OCI-LY1 (cell line): ENCODE results near the gene CARD8.

Experiments
- EZH2 ChIP-seq: fragments of 200-600 bp; sonication (generic), shearing (Covaris generic); IDR thresholded peaks from 2 replicates; pipeline ENCODE4 v1.8.0; 2017; ENCODE audit warnings: borderline replicate concordance, mixed run types, mild to moderate bottlenecking, antibody characterized with exemption, low read length, moderate library complexity, mixed read lengths
- TF ChIP-seq, protein P1 (sequence below): fragments of 200-600 bp; sonication (generic), shearing (Covaris generic); IDR thresholded peaks from 2 replicates; pipeline ENCODE4 v1.5.1; 2017; ENCODE audit warnings: mild to moderate bottlenecking, antibody characterized with exemption, low read length, moderate library complexity, mixed read lengths

DNA sequence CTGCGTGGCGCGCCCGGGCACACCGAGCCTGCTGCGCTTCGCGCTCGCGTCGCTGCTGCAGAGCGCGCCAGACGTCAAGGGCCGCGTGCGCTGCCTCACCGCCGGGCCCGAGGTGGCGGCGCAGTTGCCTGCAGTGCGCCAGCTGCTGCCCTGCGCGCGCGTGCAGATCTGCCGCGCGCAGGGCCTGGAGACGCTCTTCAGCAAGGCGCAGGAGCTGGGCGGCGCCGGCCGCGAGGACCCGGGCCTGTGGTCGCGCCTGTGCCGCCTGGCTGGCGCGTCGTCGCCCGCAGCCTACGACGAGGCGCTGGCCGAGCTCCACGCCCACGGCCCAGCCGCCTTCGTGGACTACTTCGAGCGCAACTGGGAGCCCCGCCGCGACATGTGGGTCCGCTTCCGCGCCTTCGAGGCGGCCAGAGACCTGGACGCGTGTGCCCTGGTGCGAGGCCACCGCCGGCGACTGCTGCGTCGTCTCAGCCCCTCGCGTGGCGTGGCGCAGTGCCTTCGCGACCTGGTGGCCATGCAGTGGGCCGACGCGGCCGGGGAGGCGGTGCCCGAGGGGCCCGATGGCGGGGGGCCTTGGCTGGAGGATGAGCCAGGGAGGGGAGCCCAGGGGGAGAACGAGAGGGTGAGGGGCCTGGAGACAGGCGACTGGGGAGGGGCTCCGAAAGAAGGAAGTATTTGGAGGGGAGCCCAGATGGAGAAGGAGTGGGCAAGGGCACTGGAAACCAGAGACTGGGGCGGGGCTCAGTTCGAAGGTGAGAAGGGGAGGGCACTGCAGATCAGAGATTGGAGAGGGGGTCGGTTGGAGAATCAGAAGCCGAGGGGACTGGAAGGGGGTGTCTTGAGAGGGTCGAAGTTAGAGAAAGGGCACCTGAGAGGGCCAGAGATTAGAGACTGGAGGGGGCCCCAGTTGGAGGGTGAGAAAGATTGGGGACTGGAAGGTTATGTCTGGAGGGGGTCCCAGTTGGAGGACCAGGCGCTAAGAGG lies 60.6 kb downstream of the CARD8 start:
- TF ChIP-seq, protein P1, sequence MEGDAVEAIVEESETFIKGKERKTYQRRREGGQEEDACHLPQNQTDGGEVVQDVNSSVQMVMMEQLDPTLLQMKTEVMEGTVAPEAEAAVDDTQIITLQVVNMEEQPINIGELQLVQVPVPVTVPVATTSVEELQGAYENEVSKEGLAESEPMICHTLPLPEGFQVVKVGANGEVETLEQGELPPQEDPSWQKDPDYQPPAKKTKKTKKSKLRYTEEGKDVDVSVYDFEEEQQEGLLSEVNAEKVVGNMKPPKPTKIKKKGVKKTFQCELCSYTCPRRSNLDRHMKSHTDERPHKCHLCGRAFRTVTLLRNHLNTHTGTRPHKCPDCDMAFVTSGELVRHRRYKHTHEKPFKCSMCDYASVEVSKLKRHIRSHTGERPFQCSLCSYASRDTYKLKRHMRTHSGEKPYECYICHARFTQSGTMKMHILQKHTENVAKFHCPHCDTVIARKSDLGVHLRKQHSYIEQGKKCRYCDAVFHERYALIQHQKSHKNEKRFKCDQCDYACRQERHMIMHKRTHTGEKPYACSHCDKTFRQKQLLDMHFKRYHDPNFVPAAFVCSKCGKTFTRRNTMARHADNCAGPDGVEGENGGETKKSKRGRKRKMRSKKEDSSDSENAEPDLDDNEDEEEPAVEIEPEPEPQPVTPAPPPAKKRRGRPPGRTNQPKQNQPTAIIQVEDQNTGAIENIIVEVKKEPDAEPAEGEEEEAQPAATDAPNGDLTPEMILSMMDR, result no peak
- TF ChIP-seq EZH2, result no peak
